SH-SY5Y (cell line): ENCODE results near the gene KIF20A.

Source experiments
- GATA2 ChIP-seq: IDR thresholded peaks from 2 replicates; pipeline ENCODE4 v1.6.1; 2011; ENCODE audit warnings: mild to moderate bottlenecking, low read depth, low read length
- GATA3 ChIP-seq: IDR thresholded peaks from 2 replicates; pipeline ENCODE4 v1.6.1; 2011; ENCODE audit warnings: low read depth, mild to moderate bottlenecking, low read length, moderate library complexity

- TF ChIP-seq GATA3 = no peak
- no peak for TF ChIP-seq GATA2
Observed at GRCh38 chr5:138159666-138160065, 19.2 kb upstream of the KIF20A start.
